Progenitor cell of endocrine pancreas (in vitro differentiated cells): Measurements from ENCODE around the gene ITGB5. TPM values are rescaled to one million over a fixed set of nuclear protein-coding genes. Genes with fewer than 3 reads are reported as not detected.

Source experiments
- DNase-seq: peaks from one replicate; pipeline ENCODE4 v3.0.0; 2021; ENCODE audit warnings: low spot score; ENCODE audit not compliant: unreplicated experiment
- H3K27ac Mint-ChIP-seq: 2 replicates; pipeline ENCODE4 v1.8.0; 2021; ENCODE audit warnings: mild to moderate bottlenecking, moderate library complexity, mixed read lengths
- H3K27me3 Mint-ChIP-seq: 2 replicates; pipeline ENCODE4 v1.8.0; 2021; ENCODE audit warnings: mixed read lengths
- H3K36me3 Mint-ChIP-seq: 2 replicates; pipeline ENCODE4 v1.8.0; 2022; ENCODE audit warnings: mixed read lengths; ENCODE audit not compliant: insufficient read depth
- H3K4me1 Mint-ChIP-seq: 2 replicates; pipeline ENCODE4 v1.8.0; 2021; ENCODE audit warnings: low read depth, mixed read lengths
- H3K4me3 Mint-ChIP-seq: 2 replicates; pipeline ENCODE4 v1.8.0; 2021; ENCODE audit warnings: low read depth, mild to moderate bottlenecking, moderate library complexity, mixed read lengths
- H3K9me3 Mint-ChIP-seq: 2 replicates; pipeline ENCODE4 v1.8.0; 2021; ENCODE audit warnings: low read depth, mixed read lengths
- total RNA-seq: library from RNA; stranded (reverse); gene quantifications from 2 replicates; pipeline ENCODE4 v1.2.1, GENCODE V29; 2021
- TF ChIP-seq, protein P1 (sequence below): fragments of 200-600 bp; sonication (generic); IDR thresholded peaks from one replicate; pipeline ENCODE4 v1.5.0; 2021; ENCODE audit warnings: antibody characterized with exemption, mild to moderate bottlenecking; ENCODE audit not compliant: unreplicated experiment

ITGB5 gene
- total RNA-seq, 1 donor from 2014 or later = 58.8 TPM

DNA sequence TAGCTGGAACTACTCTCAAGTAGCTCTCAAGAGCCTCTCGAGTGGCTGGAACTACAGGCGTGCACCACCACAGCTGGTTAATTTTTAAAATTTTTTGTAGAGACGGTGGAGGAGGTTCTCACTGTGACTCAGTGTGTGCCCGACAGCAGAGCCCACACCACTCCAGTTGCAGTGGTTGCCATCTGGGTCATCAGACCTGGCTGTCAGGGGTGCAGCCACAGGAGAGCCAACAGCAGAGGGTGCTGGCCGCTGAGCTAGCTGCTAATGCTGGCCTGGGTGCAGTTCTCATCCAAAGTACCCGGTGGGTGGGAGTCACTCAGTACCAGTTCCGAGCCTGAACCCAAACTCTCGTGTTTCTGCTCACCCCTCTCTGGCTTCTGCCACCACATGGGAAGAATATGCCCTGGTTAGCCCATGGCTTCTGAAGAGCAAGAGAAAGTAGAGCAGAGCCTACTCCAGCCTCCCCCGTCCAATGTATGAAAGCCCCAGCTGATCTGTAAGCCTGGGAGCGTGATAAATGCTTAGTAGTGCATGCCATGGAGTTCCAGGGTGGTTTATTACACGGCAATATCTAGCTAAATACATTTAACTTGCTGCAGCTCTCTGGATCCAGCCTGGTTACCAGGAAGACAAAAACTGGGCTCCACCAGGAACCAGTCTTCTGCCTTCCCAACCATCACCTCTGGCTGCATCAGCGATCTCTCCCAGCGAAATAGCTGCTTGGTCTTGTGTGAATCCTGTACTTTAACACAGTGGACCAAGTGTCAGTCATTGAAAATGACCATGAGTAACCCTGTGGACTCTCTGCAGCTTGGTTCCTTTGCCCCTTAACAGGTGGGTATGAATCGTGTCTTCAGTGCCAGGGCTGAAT lies 139.8 kb downstream of the ITGB5 start:
- H3K27ac Mint-ChIP-seq = peak overlapping the region; percentile 65
- peaks cover 3% of the 10 kb centered on the region for H3K9me3 Mint-ChIP-seq
- TF ChIP-seq, protein P1, sequence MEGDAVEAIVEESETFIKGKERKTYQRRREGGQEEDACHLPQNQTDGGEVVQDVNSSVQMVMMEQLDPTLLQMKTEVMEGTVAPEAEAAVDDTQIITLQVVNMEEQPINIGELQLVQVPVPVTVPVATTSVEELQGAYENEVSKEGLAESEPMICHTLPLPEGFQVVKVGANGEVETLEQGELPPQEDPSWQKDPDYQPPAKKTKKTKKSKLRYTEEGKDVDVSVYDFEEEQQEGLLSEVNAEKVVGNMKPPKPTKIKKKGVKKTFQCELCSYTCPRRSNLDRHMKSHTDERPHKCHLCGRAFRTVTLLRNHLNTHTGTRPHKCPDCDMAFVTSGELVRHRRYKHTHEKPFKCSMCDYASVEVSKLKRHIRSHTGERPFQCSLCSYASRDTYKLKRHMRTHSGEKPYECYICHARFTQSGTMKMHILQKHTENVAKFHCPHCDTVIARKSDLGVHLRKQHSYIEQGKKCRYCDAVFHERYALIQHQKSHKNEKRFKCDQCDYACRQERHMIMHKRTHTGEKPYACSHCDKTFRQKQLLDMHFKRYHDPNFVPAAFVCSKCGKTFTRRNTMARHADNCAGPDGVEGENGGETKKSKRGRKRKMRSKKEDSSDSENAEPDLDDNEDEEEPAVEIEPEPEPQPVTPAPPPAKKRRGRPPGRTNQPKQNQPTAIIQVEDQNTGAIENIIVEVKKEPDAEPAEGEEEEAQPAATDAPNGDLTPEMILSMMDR = no peak
- no peaks in the 10 kb centered on the region for H3K27me3 Mint-ChIP-seq
- H3K4me3 Mint-ChIP-seq = no peak overlapping the region
- peaks cover 11% of the 10 kb centered on the region for H3K36me3 Mint-ChIP-seq
- H3K4me1 Mint-ChIP-seq = no peaks in the 10 kb centered on the region
- DNase-seq = no peak

DNA sequence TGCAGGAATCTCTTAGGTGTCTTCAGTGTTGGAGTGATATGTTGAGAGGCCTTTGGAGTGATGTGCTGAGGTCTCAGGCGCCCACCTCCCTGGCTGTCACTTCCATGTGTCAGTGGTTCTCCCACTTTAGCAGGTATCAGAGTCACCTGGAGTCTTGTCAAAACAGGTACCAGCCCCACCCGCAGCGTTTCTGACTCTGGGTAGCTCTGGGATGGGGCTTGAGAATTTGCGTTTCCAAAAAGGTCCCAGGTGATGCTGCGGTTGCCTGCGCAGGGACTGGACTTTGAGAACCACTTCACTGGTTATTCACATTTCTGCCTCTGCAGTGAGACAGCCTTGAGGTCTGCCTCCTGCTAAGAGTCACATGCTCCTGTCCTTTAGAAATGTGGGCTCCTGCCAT lies 141.4 kb downstream of the ITGB5 start:
- Mint-ChIP-seq H3K36me3 (peaks cover 16% of the 10 kb centered on the region), H3K4me3 (no peak overlapping the region), H3K9me3 (no peaks in the 10 kb centered on the region), H3K27ac (no peak overlapping the region), H3K4me1 (no peaks in the 10 kb centered on the region), H3K27me3 (no peaks in the 10 kb centered on the region)
- DNase-seq = no peak
- TF ChIP-seq, protein P1 = no peak

DNA sequence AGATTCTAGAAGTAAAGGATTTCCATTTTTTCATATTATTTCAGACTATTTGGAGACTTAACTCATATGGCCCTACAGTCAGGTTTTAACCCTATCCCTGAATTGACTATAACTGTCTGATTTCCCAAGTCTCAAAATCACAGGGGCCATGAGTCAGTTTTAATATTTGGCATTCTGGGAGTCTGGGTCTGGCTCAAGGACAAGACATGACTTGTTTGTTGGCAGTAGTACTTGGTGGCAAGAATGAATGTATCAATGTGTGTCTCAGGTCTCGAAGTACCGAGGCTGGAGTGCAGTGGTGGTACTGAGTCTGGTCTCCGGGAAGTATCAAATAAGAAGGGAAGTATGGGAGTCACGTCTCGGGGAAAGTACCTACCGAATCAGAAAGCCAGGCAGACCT lies 146.1 kb downstream of the ITGB5 start:
- peaks cover 23% of the 10 kb centered on the region for H3K36me3 Mint-ChIP-seq
- no peaks in the 10 kb centered on the region for H3K27me3 Mint-ChIP-seq
- H3K9me3 Mint-ChIP-seq = no peaks in the 10 kb centered on the region
- TF ChIP-seq, protein P1 = no peak
- no peak overlapping the region for H3K27ac Mint-ChIP-seq
- DNase-seq = no peak
- no peak overlapping the region for H3K4me3 Mint-ChIP-seq
- no peaks in the 10 kb centered on the region for H3K4me1 Mint-ChIP-seq

DNA sequence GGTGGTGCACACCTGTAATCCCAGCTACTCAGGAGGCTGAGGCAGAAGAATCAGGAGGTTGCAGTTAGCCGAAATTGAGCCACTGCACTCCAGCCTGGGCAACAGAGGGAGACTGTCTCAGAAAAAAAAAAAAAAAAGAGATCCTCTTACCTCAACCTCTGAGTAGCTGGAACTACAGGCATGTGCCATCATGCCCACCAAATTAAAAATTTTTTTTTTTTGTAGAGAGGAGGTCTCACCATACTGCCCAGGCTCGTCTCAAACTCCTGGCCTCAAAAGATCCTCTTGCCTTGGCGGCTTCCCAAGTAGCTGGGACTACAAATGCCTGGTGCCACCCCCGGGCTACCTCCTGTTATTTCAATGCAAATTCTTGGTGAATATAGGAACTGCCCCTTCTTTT lies 155.4 kb downstream of the ITGB5 start:
- H3K36me3 Mint-ChIP-seq = peaks cover 6% of the 10 kb centered on the region
- H3K4me3 Mint-ChIP-seq = peak overlapping the region; percentile 100
- no peaks in the 10 kb centered on the region for H3K9me3 Mint-ChIP-seq
- no peak for DNase-seq
- TF ChIP-seq, protein P1 = no peak
- H3K27me3 Mint-ChIP-seq = no peaks in the 10 kb centered on the region
- H3K27ac Mint-ChIP-seq = no peak overlapping the region
- H3K4me1 Mint-ChIP-seq = peaks cover 16% of the 10 kb centered on the region

DNA sequence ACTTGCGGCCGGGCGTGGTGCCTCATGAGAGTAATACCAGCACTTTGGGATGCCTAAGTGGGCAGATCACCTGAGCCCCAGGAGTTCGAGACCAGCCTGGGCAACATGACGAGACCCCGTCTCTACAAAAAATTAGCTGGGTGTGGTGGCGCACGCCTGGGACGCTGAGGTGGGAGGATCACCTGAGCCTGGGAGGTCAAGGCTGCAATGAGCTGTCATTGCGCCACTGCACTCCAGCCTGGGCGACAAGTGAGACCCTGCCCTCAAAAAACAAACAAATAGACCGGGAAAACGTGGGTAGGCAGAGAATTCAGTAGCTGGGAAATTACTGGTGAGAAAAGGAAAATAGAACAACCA lies 156.2 kb downstream of the ITGB5 start:
- H3K27me3 Mint-ChIP-seq = no peaks in the 10 kb centered on the region
- TF ChIP-seq, protein P1 = no peak
- H3K27ac Mint-ChIP-seq = peak overlapping the region; percentile 99
- no peaks in the 10 kb centered on the region for H3K9me3 Mint-ChIP-seq
- peaks cover 6% of the 10 kb centered on the region for H3K36me3 Mint-ChIP-seq
- H3K4me1 Mint-ChIP-seq = peaks cover 16% of the 10 kb centered on the region
- DNase-seq = no peak
- H3K4me3 Mint-ChIP-seq = peak overlapping the region; percentile 100
